Measurements from ENCODE around the gene MYD88. TPM values are rescaled to one million over a fixed set of nuclear protein-coding genes. Genes with fewer than 3 reads are reported as not detected.

MYD88 gene
- total RNA-seq, 2 experiments from 2014 or later = 16.3 to 29.4 TPM

- TF ChIP-seq EZH2phosphoT487 (IDR thresholded peaks at IDR 0.05; ENCODE audit: borderline replicate concordance, low read depth, low read length) (no peak), CTCF (conservative IDR thresholded peaks at IDR 0.05; ENCODE audit: low read length) (no peak)
- no TSS peak for BruUV-seq (replicated peaks)
- CTCF ChIA-PET (ENCODE audit: unreplicated experiment) = no interaction called here
- no peak overlapping the region for H3K27ac ChIP-seq (ENCODE audit: low read depth, low read length, poor library complexity, severe bottlenecking)
- no peaks in the 10 kb centered on the region for H4K20me1 ChIP-seq (ENCODE audit: insufficient read depth, low read length)
- POLR2A ChIA-PET = interaction anchor here (0.8 kb wide), 1 partner anchor 17 kb away, joined by 3 read pairs; no protein-coding TSS in a partner anchor
- no peaks in the 10 kb centered on the region for H3K9me2 ChIP-seq (ENCODE audit: insufficient read depth, low read length)
- no peak overlapping the region for H3K4me2 ChIP-seq (ENCODE audit: low read length)
- H3K79me2 ChIP-seq (ENCODE audit: insufficient read depth, low read depth, low read length) = no peaks in the 10 kb centered on the region
- no peak overlapping the region for H2AFZ ChIP-seq (ENCODE audit: low read length)
- peaks cover 43% of the 10 kb centered on the region for H3K36me3 ChIP-seq (ENCODE audit: insufficient read depth, low read length)
- no peaks in the 10 kb centered on the region for H3K9me3 ChIP-seq (ENCODE audit: low read length)
- intact Hi-C loops (cut with micrococcal nuclease; ENCODE audit: unreplicated experiment) = no loop called here
- DNase-seq (ENCODE audit: low spot score) = no peak
- no peak overlapping the region for H3K4me3 ChIP-seq (ENCODE audit: low read depth, low read length, poor library complexity, severe bottlenecking)
- H3K4me1 ChIP-seq (ENCODE audit: insufficient read depth, low read length, poor library complexity, severe bottlenecking) = no peaks in the 10 kb centered on the region
Measured at GRCh38 chr3:38120693-38121450, 17.6 kb upstream of the MYD88 start.

GRCh38 chr3:38121451-38121831, 17.0 kb upstream of the MYD88 start:
- POLR2A ChIA-PET = interaction anchor here (0.8 kb wide), 1 partner anchor 16 kb away, joined by 3 read pairs; no protein-coding TSS in a partner anchor
- Histone ChIP-seq H3K4me2 (ENCODE audit: low read length) (no peak overlapping the region), H3K4me3 (ENCODE audit: low read depth, low read length, poor library complexity, severe bottlenecking) (no peak overlapping the region), H3K79me2 (ENCODE audit: insufficient read depth, low read depth, low read length) (no peaks in the 10 kb centered on the region), H4K20me1 (ENCODE audit: insufficient read depth, low read length) (no peaks in the 10 kb centered on the region), H3K4me1 (ENCODE audit: insufficient read depth, low read length, poor library complexity, severe bottlenecking) (no peaks in the 10 kb centered on the region), H2AFZ (ENCODE audit: low read length) (no peak overlapping the region), H3K9me2 (ENCODE audit: insufficient read depth, low read length) (no peaks in the 10 kb centered on the region), H3K9me3 (ENCODE audit: low read length) (no peaks in the 10 kb centered on the region), H3K27ac (ENCODE audit: low read depth, low read length, poor library complexity, severe bottlenecking) (no peak overlapping the region), H3K36me3 (ENCODE audit: insufficient read depth, low read length) (peaks cover 48% of the 10 kb centered on the region)
- TF ChIP-seq CTCF (conservative IDR thresholded peaks at IDR 0.05; ENCODE audit: low read length) (no peak), EZH2phosphoT487 (IDR thresholded peaks at IDR 0.05; ENCODE audit: borderline replicate concordance, low read depth, low read length) (no peak)
- no peak for DNase-seq (ENCODE audit: low spot score)
- CTCF ChIA-PET (ENCODE audit: unreplicated experiment) = no interaction called here
- intact Hi-C loops (cut with micrococcal nuclease; ENCODE audit: unreplicated experiment) = no loop called here
- BruUV-seq (replicated peaks) = no TSS peak

- Histone ChIP-seq H3K4me2 (ENCODE audit: low read length) (no peak overlapping the region), H4K20me1 (ENCODE audit: insufficient read depth, low read length) (no peaks in the 10 kb centered on the region), H3K4me1 (ENCODE audit: insufficient read depth, low read length, poor library complexity, severe bottlenecking) (no peaks in the 10 kb centered on the region), H3K9me3 (ENCODE audit: low read length) (no peaks in the 10 kb centered on the region), H3K4me3 (ENCODE audit: low read depth, low read length, poor library complexity, severe bottlenecking) (no peak overlapping the region), H3K36me3 (ENCODE audit: insufficient read depth, low read length) (peaks cover 53% of the 10 kb centered on the region), H3K9me2 (ENCODE audit: insufficient read depth, low read length) (no peaks in the 10 kb centered on the region), H2AFZ (ENCODE audit: low read length) (no peak overlapping the region), H3K79me2 (ENCODE audit: insufficient read depth, low read depth, low read length) (no peaks in the 10 kb centered on the region), H3K27ac (ENCODE audit: low read depth, low read length, poor library complexity, severe bottlenecking) (no peak overlapping the region)
- ChIA-PET CTCF (ENCODE audit: unreplicated experiment) (no interaction called here), POLR2A (interaction anchor here (0.6 kb wide), 1 partner anchor 366 kb away, joined by 3 read pairs; no protein-coding TSS in a partner anchor)
- no peak for DNase-seq (ENCODE audit: low spot score)
- no TSS peak for BruUV-seq (replicated peaks)
- TF ChIP-seq CTCF (conservative IDR thresholded peaks at IDR 0.05; ENCODE audit: low read length) (no peak), EZH2phosphoT487 (IDR thresholded peaks at IDR 0.05; ENCODE audit: borderline replicate concordance, low read depth, low read length) (no peak)
- intact Hi-C loops (cut with micrococcal nuclease; ENCODE audit: unreplicated experiment) = no loop called here
Measured at GRCh38 chr3:38121832-38122461, 16.5 kb upstream of the MYD88 start.
